ENCODE data around the gene CALHM6.

The CALHM6 gene

DNA sequence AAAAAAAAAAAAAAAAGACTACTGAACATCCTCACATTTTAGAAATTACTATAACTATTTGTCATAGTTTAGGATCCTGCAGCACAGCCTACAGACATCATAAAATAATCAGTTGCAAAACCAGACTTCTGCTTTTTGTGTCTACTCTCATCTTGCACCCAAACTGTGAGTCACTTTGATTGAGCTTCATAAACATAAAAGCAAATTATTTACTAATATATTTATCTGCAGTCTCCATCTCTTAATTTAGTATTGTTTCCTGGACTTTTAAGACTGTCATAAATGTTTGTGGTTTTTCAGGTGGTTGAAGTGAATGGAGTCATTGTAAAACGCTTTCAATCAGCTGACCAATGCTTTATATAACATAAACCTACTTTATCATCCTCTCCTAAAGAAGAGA lies 14.8 kb upstream of the CALHM6 start:
- no peak for DNase-seq (ENCODE audit: low spot score)

GRCh38 chr6:116447052-116447451 lies 14.1 kb upstream of the CALHM6 start:
- DNase-seq (ENCODE audit: low spot score): no peak

DNA sequence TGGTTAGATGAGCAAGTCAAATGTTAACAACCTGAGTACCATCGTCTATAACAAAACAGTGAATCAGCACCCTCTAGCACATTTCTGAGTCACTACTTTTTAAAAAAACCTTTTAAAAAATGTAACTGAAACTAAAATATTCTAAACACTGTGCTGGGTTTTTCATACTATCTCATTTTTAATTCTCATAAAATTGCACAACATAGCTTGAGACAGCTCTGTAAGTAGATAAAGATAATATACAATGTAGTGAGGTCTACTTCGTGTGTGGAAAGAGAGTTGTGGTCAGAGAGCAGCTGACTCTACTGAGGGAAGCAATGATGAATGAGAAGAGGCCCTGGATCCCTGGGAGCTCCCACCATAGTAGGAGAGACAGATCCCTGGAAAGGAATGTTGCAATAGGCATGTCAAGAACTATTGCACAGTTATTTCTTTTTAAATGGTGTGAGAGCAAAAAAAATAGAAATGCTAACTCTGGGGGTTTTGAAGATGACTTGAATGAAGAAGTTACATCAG lies 13.6 kb upstream of the CALHM6 start:
- no peak for DNase-seq (ENCODE audit: low spot score)

DNA sequence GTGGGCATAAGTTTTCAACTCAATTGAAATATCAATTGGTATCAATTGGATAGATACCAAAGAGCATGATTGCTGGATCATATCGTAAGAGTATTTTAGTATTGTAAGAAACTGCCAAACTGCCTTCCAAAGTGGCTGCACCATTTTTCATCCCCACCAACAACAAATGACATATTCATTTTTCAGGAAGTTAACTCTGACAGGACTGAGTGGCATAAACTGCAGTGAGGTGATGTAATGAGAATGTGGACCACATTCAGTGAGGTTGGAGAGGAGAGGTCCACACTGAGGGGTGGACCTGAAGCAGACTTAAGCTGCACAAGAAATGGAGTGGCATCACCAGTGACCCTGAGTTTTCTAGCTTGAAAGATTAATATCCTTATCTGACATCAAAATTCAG lies 11.6 kb upstream of the CALHM6 start:
- DNase-seq (ENCODE audit: low spot score): no peak

DNA sequence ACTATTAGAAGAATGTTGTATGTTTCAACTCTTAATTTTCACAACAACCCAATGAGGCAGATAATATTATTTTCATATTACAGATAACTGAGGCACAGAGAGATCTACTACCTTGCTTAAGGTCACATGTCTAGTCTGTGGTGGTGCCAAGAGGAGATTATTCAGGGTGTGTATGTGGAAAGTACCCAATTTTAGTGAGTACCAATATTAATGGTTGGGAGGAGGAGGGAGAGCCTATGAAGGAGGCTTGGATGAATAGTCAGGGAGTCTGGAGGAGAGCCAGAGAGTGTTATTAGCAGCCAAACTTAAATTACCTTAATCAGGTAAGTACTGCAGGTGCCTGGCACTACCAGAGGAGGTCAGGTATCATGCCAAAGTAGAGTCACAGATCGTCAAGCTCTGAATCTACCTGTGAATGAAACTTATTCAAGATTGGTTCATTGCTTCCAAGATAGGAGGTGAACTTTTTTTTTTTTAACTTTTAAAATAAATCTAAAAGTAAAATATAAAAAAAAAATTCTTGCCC lies 10.9 kb upstream of the CALHM6 start:
- no peak for DNase-seq (ENCODE audit: low spot score)

DNA sequence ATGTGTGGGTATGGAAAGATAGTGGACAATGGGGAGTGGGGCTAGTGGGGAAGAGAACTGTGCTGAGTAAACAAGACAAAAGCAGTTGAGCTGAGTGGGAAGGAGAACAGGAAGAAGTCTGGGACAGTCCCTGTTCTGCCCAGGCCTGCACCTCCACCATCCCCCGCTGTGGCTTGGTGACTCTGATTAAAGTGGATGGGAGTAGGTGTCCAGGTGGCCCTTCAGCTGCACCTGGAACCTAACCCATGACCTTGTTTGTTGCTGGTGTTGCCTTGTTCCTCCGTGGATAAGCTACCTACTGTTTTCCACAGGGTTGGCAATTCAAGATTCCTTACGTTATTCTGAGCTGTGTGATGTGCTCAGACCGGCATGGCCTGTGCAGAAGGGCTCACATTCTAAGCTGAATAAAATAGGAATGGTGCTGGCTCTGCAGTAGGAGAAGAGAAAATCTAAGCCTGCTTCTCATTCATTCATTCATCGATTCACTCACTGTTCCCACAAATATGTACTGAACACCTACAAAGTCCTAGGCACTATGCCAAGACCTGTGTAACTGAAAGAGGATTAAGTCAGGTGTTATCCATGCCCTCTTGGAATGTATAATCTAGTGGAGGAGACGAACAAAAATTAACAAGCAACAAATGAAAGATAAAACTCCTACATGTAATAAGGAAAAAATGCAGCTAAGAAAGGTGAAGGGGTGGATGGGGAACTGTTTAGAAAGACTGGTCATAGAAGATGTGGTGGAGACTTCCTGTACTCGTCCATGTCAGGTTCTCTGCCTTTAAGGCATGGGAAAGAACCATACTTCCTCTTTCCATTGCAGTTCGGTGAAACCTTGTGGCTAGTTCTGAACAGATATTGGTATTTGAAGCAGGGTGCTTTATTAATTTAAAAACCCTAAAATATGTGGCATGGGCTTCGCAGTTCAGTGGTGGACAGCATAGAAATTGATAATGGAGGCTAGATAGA lies 10.1 kb upstream of the CALHM6 start:
- DNase-seq (ENCODE audit: low spot score): no peak

GRCh38 chr6:116451916-116452315 lies 9.3 kb upstream of the CALHM6 start:
- DNase-seq (ENCODE audit: low spot score): no peak

- no peak for DNase-seq (ENCODE audit: low spot score)
Measured at GRCh38 chr6:116452531-116452930, 8.6 kb upstream of the CALHM6 start.

- no peak for DNase-seq (ENCODE audit: low spot score)
Measured at GRCh38 chr6:116456106-116456505, 5.1 kb upstream of the CALHM6 start.

DNA sequence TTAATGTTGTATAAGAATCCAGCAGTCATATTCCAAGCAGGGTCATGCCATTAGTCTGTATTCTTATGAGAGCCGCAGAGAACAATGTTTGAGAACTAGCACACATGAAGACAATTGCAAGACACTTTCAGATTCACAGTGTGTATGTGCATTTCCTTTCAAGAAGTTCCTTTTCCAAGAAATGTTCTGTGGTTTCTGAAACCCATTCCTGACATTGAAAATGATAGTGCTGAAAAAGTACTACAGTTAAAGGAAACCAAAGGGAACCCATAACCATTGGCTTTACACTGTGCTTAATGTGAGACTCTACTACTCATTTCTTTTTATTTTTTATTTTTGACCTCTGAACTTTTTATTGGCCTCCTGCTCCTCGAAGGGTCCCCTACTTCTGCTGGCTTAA lies 4.2 kb upstream of the CALHM6 start:
- no peak for DNase-seq (ENCODE audit: low spot score)

- no peak for DNase-seq (ENCODE audit: low spot score)
Measured at GRCh38 chr6:116458264-116458663, 2.9 kb upstream of the CALHM6 start.

- DNase-seq (ENCODE audit: low spot score): no peak
Measured at GRCh38 chr6:116459927-116460326, 1.2 kb upstream of the CALHM6 start.

DNA sequence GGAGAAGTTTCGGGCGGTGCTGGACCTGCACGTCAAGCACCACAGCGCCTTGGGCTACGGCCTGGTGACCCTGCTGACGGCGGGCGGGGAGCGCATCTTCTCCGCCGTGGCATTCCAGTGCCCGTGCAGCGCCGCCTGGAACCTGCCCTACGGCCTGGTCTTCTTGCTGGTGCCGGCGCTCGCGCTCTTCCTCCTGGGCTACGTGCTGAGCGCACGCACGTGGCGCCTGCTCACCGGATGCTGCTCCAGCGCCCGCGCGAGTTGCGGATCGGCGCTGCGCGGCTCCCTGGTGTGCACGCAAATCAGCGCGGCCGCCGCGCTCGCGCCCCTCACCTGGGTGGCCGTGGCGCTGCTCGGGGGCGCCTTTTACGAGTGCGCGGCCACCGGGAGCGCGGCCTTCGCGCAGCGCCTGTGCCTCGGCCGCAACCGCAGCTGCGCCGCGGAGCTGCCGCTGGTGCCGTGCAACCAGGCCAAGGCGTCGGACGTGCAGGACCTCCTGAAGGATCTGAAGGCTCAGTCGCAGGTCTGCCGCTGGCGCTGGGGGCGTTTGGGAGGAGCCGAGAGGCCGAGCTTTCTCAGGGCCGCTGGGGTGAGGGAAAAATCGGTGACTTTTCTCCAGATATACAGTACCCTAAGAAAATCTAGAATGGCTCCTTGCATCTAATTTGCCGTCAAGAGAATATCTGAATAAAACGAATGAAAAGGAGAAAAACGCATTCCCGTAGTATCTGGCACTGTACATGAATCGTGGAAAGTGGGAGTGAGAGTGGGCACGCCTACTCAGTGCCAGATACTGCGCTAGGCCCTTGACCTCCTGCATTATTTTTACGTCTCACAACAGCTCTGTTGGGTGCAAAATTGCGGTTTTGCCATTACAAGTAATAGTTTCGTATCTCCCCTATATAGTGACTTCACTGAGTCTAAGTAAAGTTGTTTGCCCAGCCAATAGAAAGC lies 1.0 kb downstream of the CALHM6 start:
- no peak for DNase-seq (ENCODE audit: low spot score)

- no peak for DNase-seq (ENCODE audit: low spot score)
Measured at GRCh38 chr6:116463301-116463700, 2.1 kb downstream of the CALHM6 start.

DNA sequence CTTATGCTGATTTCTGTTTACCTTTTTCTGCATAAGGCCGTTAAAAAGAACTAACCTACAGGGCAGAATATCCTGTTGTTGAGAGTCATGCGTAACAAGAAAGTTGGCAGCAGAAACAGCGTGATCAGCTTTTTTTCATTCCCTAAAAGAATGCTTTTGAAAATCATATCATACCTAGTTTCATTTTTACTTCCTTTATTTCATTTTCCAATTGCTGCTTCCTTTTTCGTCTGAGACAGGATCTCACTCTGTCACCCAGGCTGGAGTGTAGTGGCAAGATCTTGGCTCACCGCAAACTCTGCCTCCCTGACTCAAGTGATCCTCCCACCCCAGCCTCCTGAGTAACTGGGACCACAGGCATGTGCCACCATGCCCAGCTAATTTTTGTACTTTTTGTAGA lies 4.1 kb downstream of the CALHM6 start:
- DNase-seq (ENCODE audit: low spot score): no peak

DNA sequence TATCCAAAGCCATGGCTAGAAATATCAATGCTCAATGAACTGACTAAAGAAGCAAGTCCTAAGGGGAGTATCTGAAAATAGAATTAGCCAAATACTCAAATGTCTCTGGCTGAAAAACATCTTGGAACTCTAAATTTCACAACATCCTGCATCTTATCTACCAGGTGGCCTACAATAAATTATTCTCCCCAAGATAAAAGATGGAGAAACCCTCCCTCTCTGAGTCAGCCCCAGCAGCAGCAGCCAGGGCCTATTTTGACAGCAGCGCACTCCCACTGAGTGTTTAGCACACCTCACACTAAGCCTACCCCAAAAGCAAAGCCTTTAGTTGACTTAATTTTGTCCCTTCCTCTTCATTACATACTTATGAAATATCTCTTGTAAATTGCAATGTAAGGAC lies 5.9 kb downstream of the CALHM6 start:
- DNase-seq (ENCODE audit: low spot score): no peak

DNA sequence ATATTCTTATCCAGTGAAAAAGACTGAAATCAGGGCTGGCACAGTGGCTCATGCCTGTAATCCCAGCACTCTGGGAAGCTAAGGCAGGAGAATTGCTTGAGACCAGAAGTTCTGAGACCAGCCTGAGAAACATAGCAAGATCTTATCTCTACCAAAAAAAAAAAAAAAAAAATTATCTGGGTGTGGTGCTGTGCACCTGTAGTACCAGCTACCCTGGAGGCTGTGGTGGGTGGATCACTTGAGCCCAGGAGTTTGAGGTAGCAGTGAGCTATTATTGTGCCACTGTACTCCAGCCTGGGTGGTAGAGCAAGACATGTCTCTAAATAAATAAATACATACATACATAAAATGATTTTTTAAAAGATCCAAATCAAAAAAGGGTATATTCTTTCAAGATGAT lies 6.3 kb downstream of the CALHM6 start:
- DNase-seq (ENCODE audit: low spot score): no peak

DNA sequence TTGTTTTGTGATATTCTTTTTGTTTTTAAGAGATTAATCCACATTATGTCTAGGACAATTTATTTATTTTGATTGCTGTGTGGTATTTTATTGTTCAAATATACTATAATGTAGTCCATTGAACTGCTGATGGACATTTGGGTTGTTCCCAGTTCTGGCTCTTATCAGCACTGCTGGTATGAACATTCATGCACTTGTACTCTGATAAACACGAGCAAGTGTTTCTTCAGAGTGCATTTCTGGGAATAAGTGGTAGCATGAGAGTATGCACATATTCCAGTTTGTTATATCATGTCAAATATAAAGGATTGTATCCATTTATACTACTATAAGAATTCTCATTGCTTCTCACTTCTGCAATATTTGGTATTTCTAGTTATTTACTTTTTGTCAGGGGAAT lies 7.1 kb downstream of the CALHM6 start:
- DNase-seq (ENCODE audit: low spot score): no peak

DNA sequence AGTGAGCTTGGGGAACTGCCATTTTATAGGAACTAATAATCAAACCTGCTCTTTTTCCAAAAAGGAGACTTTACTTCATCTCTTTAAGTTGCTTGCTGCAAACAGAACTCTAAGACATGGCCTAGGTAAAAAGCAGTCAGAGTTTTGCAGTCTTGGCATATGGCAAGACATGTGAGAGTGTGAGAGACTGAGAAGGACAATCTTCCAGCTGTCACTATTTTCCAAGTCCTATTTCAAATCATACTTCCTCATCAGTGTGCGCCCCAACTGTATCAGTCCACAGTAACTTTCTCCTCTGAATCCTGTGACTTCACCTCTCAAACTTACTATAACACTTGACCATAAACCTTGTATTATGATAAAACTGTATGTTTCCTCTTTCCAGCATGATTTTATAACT lies 10.4 kb downstream of the CALHM6 start:
- DNase-seq (ENCODE audit: low spot score): no peak

GRCh38 chr6:116472706-116473105 lies 11.5 kb downstream of the CALHM6 start:
- DNase-seq (ENCODE audit: low spot score): no peak

DNA sequence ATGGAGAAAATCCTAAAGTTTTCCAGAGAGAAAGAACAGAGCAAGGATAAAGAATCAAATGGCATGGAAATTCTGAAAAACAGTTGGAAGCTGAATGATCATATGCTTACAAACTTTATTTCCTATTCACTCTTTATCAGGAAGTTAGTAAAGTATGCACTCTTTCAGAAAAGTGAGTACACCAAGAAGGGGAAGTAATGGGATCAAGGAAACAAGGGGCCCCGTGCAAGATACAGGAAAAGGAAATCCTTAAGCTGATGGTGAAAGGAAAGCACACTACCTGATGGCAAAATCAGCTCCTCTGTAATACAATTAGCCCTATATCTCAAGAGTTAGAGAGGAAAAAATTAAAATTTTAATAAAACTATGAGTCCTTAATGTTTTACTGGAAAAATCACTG lies 14.0 kb downstream of the CALHM6 start:
- no peak for DNase-seq (ENCODE audit: low spot score)

- no peak for DNase-seq (ENCODE audit: low spot score)
Measured at GRCh38 chr6:116476002-116476678, 15.0 kb downstream of the CALHM6 start.

All from globus pallidus (tissue), 1 donor.